ENCODE data around the gene CASZ1.

The CASZ1 gene

DNA sequence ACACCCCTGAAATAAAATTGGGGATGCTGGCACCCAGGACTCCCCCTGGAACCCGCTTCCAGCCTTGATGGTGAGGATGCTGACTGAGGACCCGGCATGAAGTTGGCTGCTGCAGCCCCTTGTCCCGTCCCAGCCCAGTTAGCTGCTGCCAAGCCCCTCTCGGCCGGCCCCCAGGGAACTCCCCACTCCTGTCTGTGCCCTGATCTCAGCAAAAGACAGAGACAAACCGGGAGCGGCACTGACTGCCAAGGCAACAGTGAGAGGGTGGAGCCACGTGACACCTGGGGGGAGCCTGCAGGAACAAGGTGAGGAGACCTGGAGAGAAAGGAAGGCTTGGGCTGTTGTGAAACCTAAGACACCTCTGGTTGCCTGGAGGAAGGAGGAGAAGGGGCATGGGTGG, 24.7 kb downstream of the CASZ1 start:
- DNase-seq (ENCODE audit: extremely low read depth, low read depth): no peak
- TF ChIP-seq, protein P1, sequence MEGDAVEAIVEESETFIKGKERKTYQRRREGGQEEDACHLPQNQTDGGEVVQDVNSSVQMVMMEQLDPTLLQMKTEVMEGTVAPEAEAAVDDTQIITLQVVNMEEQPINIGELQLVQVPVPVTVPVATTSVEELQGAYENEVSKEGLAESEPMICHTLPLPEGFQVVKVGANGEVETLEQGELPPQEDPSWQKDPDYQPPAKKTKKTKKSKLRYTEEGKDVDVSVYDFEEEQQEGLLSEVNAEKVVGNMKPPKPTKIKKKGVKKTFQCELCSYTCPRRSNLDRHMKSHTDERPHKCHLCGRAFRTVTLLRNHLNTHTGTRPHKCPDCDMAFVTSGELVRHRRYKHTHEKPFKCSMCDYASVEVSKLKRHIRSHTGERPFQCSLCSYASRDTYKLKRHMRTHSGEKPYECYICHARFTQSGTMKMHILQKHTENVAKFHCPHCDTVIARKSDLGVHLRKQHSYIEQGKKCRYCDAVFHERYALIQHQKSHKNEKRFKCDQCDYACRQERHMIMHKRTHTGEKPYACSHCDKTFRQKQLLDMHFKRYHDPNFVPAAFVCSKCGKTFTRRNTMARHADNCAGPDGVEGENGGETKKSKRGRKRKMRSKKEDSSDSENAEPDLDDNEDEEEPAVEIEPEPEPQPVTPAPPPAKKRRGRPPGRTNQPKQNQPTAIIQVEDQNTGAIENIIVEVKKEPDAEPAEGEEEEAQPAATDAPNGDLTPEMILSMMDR (IDR thresholded peaks at IDR 0.05; ENCODE audit: low read depth, low read length, missing control alignments): no peak
- H3K4me3 ChIP-seq (replicated peaks; ENCODE audit: low read depth, low read length): no peak overlapping the region

DNA sequence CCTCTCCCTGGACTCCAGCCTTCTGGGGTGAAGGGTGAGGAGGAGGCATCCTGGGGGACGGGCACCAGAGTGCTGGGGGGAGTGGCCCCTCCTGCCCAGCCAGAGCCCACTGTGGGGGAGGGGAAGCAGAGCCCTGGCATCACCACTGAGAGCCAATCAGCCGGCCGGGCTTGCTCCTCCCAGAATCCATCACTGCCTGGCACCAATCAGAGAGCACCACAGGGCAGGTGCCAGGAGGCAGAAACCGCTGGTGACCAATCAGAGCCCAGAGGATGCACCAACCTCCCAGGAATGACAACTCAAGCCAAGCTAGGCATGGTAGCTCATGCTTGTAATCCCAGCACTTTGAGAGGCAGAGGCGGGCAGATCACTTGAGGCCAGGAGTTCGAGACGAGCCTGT, 27.9 kb downstream of the CASZ1 start:
- DNase-seq (ENCODE audit: extremely low read depth, low read depth): no peak
- TF ChIP-seq, protein P1 (IDR thresholded peaks at IDR 0.05; ENCODE audit: low read depth, low read length, missing control alignments): no peak
- H3K4me3 ChIP-seq (replicated peaks; ENCODE audit: low read depth, low read length): no peak overlapping the region

DNA sequence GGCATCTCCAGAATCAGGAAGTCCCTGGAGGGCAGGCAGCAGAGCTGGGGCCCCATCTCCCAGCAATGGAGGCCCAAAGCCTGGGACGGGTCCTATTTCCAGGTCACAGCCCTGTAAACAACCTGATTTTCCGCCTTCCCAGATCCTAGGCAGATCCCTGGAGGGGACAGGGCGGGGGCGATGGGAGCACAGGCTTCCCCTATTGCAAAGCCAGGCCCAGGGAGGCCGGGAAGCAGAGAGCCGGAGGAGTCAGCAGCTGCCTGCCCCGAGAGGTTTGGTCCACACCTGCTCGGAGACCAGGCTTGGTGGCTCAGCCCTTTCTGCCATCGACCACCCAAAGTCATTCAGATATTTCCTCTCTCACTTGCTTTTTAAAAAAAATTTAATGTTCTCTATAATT, 29.2 kb downstream of the CASZ1 start:
- TF ChIP-seq, protein P1 (IDR thresholded peaks at IDR 0.05; ENCODE audit: low read depth, low read length, missing control alignments): no peak
- DNase-seq (ENCODE audit: extremely low read depth, low read depth): no peak
- H3K4me3 ChIP-seq (replicated peaks; ENCODE audit: low read depth, low read length): no peak overlapping the region

DNA sequence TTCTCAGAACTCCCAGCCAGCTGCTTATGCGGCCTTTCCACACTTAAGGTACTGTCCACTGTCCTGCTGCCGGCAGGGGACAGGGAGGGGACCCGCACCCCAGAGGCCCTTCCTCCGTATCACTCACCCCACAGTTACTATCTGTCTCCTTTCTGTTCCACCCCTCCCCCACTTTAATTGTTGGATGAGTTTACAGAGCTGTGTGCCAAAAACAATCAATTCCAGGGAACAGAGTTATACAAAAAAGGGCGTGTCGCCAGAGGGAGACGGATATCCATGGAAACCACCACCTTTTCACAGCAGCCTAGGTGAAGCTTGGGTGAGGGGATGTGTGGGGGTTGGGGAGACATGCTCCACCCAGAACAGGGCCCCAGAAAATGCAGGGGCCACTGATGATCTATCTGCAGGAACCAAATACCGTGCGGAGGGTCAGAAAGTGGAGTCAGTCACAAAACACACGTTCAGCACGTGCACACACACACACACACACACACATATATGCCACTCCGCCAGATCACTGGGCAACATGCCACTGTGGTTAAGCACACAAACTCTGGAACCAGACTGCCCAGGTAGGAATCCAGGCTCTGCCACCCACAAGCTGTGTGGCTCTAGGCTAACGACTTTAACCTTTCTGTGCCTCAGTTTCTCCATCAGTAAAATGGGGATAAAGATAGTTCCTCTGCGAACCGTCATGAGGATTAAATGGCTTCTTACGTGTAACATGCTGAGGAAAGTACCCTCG, 30.5 kb downstream of the CASZ1 start:
- H3K4me3 ChIP-seq (replicated peaks; ENCODE audit: low read depth, low read length): no peak overlapping the region
- TF ChIP-seq, protein P1 (IDR thresholded peaks at IDR 0.05; ENCODE audit: low read depth, low read length, missing control alignments): no peak
- no peak for DNase-seq (ENCODE audit: extremely low read depth, low read depth)

DNA sequence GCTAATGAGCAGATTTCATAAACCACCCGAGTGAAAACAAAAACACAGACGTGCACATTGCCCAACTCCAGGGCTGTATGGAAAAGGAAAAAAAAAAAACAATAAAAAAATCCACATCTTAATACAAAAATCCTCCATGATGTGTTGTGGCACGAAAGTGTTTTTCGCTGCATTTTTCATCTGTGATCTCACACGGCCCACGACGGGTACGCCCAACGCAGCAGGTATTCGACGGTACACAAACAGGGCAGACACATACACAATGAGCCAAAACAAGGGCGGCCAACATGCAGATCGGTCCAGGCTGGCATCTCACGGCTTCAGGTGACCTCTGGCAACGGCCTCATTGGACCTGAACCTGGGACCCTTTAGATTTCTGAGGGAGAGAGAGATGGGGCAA, 31.1 kb downstream of the CASZ1 start:
- H3K4me3 ChIP-seq (replicated peaks; ENCODE audit: low read depth, low read length): no peak overlapping the region
- no peak for DNase-seq (ENCODE audit: extremely low read depth, low read depth)

DNA sequence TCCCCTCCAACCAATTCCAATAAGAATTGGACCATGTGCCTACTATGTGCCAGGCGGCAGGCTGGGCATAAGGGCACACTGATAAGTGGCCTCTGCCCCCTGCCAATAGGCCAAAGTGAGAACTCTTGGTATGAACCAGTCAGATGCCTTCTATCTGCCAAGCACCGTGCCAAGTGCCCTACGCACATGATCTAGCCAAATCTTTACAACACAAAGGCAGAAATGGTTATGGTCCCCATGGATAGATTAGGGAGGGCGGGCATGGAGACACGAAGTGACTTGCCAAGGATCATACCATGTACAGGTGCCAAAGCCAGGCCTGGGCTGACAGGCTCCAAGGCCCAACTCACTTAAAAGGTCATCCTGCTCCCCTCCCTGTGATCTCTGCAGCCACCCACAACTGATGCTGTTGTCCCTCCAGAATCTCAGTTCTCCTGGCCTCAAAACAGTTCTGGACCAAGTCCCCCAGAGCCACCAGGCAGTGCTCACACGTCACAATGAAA, 32.1 kb downstream of the CASZ1 start:
- TF ChIP-seq, protein P1 (IDR thresholded peaks at IDR 0.05; ENCODE audit: low read depth, low read length, missing control alignments): no peak
- no peak for DNase-seq (ENCODE audit: extremely low read depth, low read depth)

More for the DNA sequence above, 31.1 kb downstream of the CASZ1 start:
- TF ChIP-seq, protein P1 (IDR thresholded peaks at IDR 0.05; ENCODE audit: low read depth, low read length, missing control alignments): no peak

More for the DNA sequence above, 32.1 kb downstream of the CASZ1 start:
- no peak overlapping the region for H3K4me3 ChIP-seq (replicated peaks; ENCODE audit: low read depth, low read length)

Data from HFF-Myc (cell line).